GM12864 (cell line): ENCODE measurements around the gene CYREN.

Experiments
- DNase-seq: peaks from one replicate; pipeline ENCODE4 v3.0.0-alpha.2; 2011; ENCODE audit warnings: low read depth
- H3K4me3 ChIP-seq: 2 replicates; pipeline ENCODE4 v1.5.1; 2011; ENCODE audit warnings: mild to moderate bottlenecking, low read depth, low read length, control low read depth
- CTCF ChIP-seq: IDR thresholded peaks from 2 replicates; pipeline ENCODE4 v1.5.1; 2011; ENCODE audit warnings: low read depth, mild to moderate bottlenecking, moderate library complexity, low read length, control low read depth, inconsistent platforms; ENCODE audit errors: missing control alignments

The CYREN gene

GRCh38 chr7:135158141-135158655, 12.3 kb downstream of the CYREN start:
- TF ChIP-seq CTCF = no peak
- no peak for DNase-seq
- no peak overlapping the region for H3K4me3 ChIP-seq

- no peak overlapping the region for H3K4me3 ChIP-seq
- no peak for TF ChIP-seq CTCF
- no peak for DNase-seq
Measured at GRCh38 chr7:135156290-135156689, 14.2 kb downstream of the CYREN start.

- TF ChIP-seq CTCF = no peak
- H3K4me3 ChIP-seq = no peak overlapping the region
- no peak for DNase-seq
Measured at GRCh38 chr7:135154734-135155133, 15.8 kb downstream of the CYREN start.

GRCh38 chr7:135152442-135152841, 18.1 kb downstream of the CYREN start:
- H3K4me3 ChIP-seq = no peak overlapping the region
- no peak for TF ChIP-seq CTCF
- DNase-seq = no peak

- TF ChIP-seq CTCF = no peak
- no peak for DNase-seq
- H3K4me3 ChIP-seq = no peak overlapping the region
Measured at GRCh38 chr7:135151533-135151932, 19.0 kb downstream of the CYREN start.

- no peak for DNase-seq
- TF ChIP-seq CTCF = no peak
- H3K4me3 ChIP-seq = no peak overlapping the region
Measured at GRCh38 chr7:135151132-135151531, 19.4 kb downstream of the CYREN start.

- DNase-seq = no peak
- peak overlapping the region; percentile 11; the same call in 1 of the 2 replicates for H3K4me3 ChIP-seq
- TF ChIP-seq CTCF = no peak
Measured at GRCh38 chr7:135150072-135150782, 20.3 kb downstream of the CYREN start.
